CD4-positive, alpha-beta memory T cell (primary cell): Measurements from ENCODE around the gene CCNF. TPM values are rescaled to one million over a fixed set of nuclear protein-coding genes. Genes with fewer than 3 reads are reported as not detected.

Experiments
- CTCF ChIA-PET: fragments of 350-600 bp; sonication (Branson Sonifier 250); formaldehyde crosslinking; loops from one replicate; lab custom pipeline; 2021; ENCODE audit warnings: inconsistent platforms; ENCODE audit not compliant: partially characterized antibody; lab: Charles Lee
- POLR2A ChIA-PET: fragments of 350-600 bp; sonication (Branson Sonifier 250); formaldehyde crosslinking; loops from one replicate; lab custom pipeline; 2021; ENCODE audit not compliant: partially characterized antibody; lab: Charles Lee
- DNase-seq, 5 donors: peaks; one replicate each; pipeline versions ENCODE4 v3.0.0 to v3.0.0-alpha.2; 2020 to 2022; ENCODE audit warnings: mixed read lengths in 1 of 5
- H3K27ac ChIP-seq: one replicate; pipeline ENCODE4 v1.7.0; 2013; ENCODE audit warnings: low read depth, low read length
- H3K27me3 ChIP-seq: 2 replicates; pipeline ENCODE4 v1.7.0; 2013; ENCODE audit warnings: mild to moderate bottlenecking, low read length, moderate library complexity; ENCODE audit not compliant: insufficient read depth
- H3K36me3 ChIP-seq: 2 replicates; pipeline ENCODE4 v1.7.0; 2013; ENCODE audit warnings: mild to moderate bottlenecking, low read length, moderate library complexity; ENCODE audit not compliant: insufficient read depth
- H3K4me1 ChIP-seq: 2 replicates; pipeline ENCODE4 v1.7.0; 2013; ENCODE audit warnings: mild to moderate bottlenecking, low read length, moderate library complexity; ENCODE audit not compliant: insufficient read depth
- H3K4me3 ChIP-seq, 2 donors: one replicate each; pipeline ENCODE4 v1.7.0; 2013; ENCODE audit warnings: low read length in 2 of 2, mild to moderate bottlenecking in 1 of 2
- H3K9me3 ChIP-seq, 2 donors: one replicate each; pipeline ENCODE4 v1.7.0; 2013; ENCODE audit warnings: low read length in 2 of 2, control low read depth in 1 of 2; ENCODE audit not compliant: control insufficient read depth in 1 of 2
- H3K27ac Mint-ChIP-seq, 7 donors: one replicate each; pipeline ENCODE4 v1.8.0; 2020 to 2021; ENCODE audit warnings: mixed read lengths in 7 of 7, mild to moderate bottlenecking in 6 of 7, inconsistent platforms in 3 of 7, moderate library complexity in 3 of 7
- H3K27me3 Mint-ChIP-seq, 2 donors: one replicate each; pipeline ENCODE4 v1.8.0; 2020 to 2021; ENCODE audit warnings: mixed read lengths in 2 of 2
- H3K36me3 Mint-ChIP-seq, 2 donors: one replicate each; pipeline ENCODE4 v1.8.0; 2020 to 2021; ENCODE audit warnings: mixed read lengths in 2 of 2, inconsistent platforms in 1 of 2, mild to moderate bottlenecking in 1 of 2
- H3K4me1 Mint-ChIP-seq, 4 donors: one replicate each; pipeline ENCODE4 v1.8.0; 2020 to 2021; ENCODE audit warnings: mixed read lengths in 4 of 4, mild to moderate bottlenecking in 1 of 4
- H3K4me3 Mint-ChIP-seq, 8 donors: one replicate each; pipeline ENCODE4 v1.8.0; 2020 to 2021; ENCODE audit warnings: mixed read lengths in 8 of 8, mild to moderate bottlenecking in 7 of 8, moderate library complexity in 6 of 8, inconsistent platforms in 3 of 8
- H3K9me3 Mint-ChIP-seq, 8 donors: one replicate each; pipeline ENCODE4 v1.8.0; 2020 to 2021; ENCODE audit warnings: mixed read lengths in 8 of 8, mild to moderate bottlenecking in 5 of 8, inconsistent platforms in 3 of 8, moderate library complexity in 1 of 8
- intact Hi-C: fragments of 100-400 bp; cut with micrococcal nuclease; formaldehyde crosslinking; loops from one replicate; pipeline ENCODE4 v1.15.1; 2023
- polyA plus RNA-seq, 2 donors: library from polyadenylated mRNA; unstranded; fragments of 300-500 nt; fragmentation: Illumina TruSeq; gene quantifications; one replicate each; pipeline ENCODE4 v1.2.3, GENCODE V29; 2021
- total RNA-seq, 2 experiments: library from RNA; stranded (reverse); gene quantifications; one replicate each; pipeline ENCODE4 v1.2.3, GENCODE V29; 2021

The CCNF gene
- total and polyA plus RNA-seq, 4 experiments from 2014 or later = 1.6 to 4.7 (median 4.0) TPM

- CTCF ChIA-PET = no interaction called here
Observed at GRCh38 chr16:2462031-2462866, 33.0 kb downstream of the CCNF start.

DNA sequence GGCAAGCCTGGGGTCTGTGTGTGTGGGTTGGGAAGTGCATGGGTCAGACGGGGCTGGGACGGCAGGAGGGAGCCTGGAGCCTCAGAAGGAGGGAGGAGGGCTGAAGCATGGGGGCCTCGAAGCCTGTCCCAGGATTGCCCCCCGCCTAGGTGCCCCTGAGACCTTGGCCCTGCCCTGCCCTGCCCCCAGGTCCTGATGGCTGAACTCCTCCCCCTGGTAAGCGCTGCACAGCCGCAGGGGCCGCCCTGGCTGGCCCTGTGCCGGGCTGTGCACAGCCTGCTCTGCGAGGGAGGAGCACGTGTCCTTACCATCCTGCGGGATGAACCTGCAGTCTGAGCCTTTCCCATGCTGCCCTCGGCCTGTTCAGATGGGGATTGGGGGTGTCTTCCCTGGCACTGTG is 35.1 kb downstream of the CCNF start:
- H3K4me1 Mint-ChIP-seq = peaks cover 4 to 11% (median 5%) of the 10 kb centered on the region in 4 donors
- ChIA-PET CTCF (no interaction called here), POLR2A (no interaction called here)
- Histone ChIP-seq H3K4me1 (peaks cover 17% of the 10 kb centered on the region), H3K27ac (no peak overlapping the region), H3K36me3 (no peaks in the 10 kb centered on the region), H3K4me3 (no peak overlapping the region), H3K9me3 (no peaks in the 10 kb centered on the region), H3K27me3 (peaks cover 5% of the 10 kb centered on the region)
- no peak for DNase-seq
- intact Hi-C loops = no loop called here
- H3K9me3 Mint-ChIP-seq = no peaks in the 10 kb centered on the region
- H3K27me3 Mint-ChIP-seq = peaks cover 2 to 9% of the 10 kb centered on the region in 2 donors
- H3K36me3 Mint-ChIP-seq = peaks cover 0 to 3% of the 10 kb centered on the region in 2 donors
- no peak overlapping the region for H3K27ac Mint-ChIP-seq
- no peak overlapping the region for H3K4me3 Mint-ChIP-seq

More at GRCh38 chr16:2462031-2462866, 33.0 kb downstream of the CCNF start:
- Histone ChIP-seq H3K36me3 (no peaks in the 10 kb centered on the region), H3K4me1 (peaks cover 14% of the 10 kb centered on the region), H3K27ac (no peak overlapping the region), H3K27me3 (no peaks in the 10 kb centered on the region), H3K4me3 (no peak overlapping the region), H3K9me3 (no peaks in the 10 kb centered on the region)
- Mint-ChIP-seq H3K4me3 (no peak overlapping the region), H3K27ac (no peak overlapping the region), H3K27me3 (peaks cover 0 to 1% of the 10 kb centered on the region in 2 donors), H3K4me1 (peaks cover 5 to 8% (median 6%) of the 10 kb centered on the region in 4 donors), H3K9me3 (no peaks in the 10 kb centered on the region), H3K36me3 (peaks cover 0 to 3% of the 10 kb centered on the region in 2 donors)
- intact Hi-C loops = no loop called here
- POLR2A ChIA-PET = no interaction called here
- DNase-seq = peak in 1 of 5 donors; percentile 20

DNA sequence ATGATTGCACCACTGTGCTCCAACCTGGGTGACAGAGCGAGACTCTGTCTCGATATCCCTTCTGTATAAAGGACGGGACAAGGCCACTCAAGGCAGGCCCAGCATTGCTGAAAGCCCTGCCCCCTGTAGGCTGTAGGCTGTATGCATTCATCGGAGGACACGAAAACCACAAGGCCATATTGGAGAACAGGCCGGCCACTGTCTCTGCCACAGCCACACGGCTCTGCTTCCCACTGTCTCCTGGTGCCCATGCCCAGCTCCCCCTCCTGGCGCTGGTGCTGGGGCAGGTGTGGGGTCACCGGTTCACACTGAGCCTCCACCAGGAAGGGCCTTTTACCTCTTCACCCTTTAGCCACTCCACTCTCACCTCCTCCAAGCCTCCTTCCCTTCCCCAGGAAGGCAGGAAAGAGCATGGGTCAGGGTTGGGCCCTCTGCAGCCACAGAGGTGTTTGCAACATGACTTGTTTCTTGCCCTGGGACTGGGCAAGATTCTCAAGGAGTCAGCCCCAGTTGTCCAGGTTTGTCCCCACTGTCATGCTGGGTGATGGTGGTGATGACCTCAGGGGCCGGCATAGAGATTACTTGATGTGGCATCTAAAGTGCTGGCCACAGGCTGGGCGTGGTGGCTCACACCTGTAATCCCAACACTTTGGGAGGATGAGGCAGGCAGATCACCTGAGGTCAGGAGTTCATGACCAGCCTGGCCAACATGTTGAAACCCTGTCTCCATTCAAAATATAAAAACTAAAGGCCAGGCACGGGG is 36.6 kb downstream of the CCNF start:
- ChIA-PET CTCF (no interaction called here), POLR2A (no interaction called here)
- Histone ChIP-seq H3K9me3 (no peaks in the 10 kb centered on the region), H3K27me3 (peaks cover 18% of the 10 kb centered on the region), H3K4me3 (no peak overlapping the region), H3K36me3 (no peaks in the 10 kb centered on the region), H3K27ac (no peak overlapping the region), H3K4me1 (peaks cover 8% of the 10 kb centered on the region)
- DNase-seq = peak in 1 of 5 donors; percentile 7
- H3K27me3 Mint-ChIP-seq = peaks cover 13 to 14% of the 10 kb centered on the region in 2 donors
- H3K27ac Mint-ChIP-seq = no peak overlapping the region
- no peak overlapping the region for H3K4me3 Mint-ChIP-seq
- H3K9me3 Mint-ChIP-seq = no peaks in the 10 kb centered on the region
- intact Hi-C loops = no loop called here
- H3K4me1 Mint-ChIP-seq = peaks cover 0 to 11% (median 2%) of the 10 kb centered on the region in 4 donors
- no peaks in the 10 kb centered on the region for H3K36me3 Mint-ChIP-seq

DNA sequence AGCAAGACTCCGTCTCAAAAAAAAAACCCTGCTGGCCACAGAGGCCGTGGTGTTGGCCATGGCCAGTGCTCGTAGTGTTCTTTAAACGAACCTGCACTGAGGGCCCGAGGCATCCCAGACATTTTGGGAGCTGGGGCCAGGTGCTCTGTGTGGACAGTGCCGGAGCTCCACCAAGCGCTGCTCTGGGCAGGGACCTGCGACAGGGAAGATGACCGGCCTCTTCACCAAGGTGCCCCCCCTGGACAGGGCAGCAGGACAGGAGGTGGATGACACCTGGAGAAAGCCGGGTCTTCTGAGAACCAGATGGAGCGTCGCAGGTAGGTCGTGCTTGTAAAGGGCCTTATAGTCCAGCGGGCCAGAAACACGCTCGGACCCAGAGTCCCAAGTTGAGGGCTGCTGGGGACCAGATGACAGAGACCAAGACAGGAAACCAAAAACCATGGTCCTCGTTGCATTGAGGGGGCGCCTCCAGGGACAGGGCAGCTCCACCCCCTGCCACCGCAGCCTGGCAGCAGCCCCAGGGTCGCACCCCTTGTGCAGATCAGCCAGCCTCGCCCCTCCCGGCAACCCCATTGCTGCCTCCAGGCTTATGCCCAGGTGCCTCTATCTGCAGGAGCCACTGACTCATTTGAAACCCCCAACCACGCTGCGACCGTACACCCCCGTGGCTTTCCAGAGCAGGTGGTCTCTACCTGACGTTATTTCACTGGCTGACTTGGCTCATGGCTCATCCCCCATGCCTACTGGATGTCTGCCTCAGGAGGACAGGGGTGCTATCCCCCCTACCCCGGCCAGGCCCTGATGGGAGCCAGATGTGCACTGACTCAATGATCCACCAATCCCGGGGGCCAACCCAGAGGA is 37.6 kb downstream of the CCNF start:
- Mint-ChIP-seq H3K4me1 (peaks cover 0 to 11% (median 2%) of the 10 kb centered on the region in 4 donors), H3K27me3 (peaks cover 13 to 14% of the 10 kb centered on the region in 2 donors), H3K9me3 (no peaks in the 10 kb centered on the region), H3K36me3 (no peaks in the 10 kb centered on the region), H3K27ac (peak overlapping the region in 1 of 7 donors; percentile 43), H3K4me3 (peak overlapping the region in 3 of 8 donors; percentile 13 to 41 (median 39))
- intact Hi-C loops = no loop called here
- DNase-seq = no peak
- CTCF ChIA-PET = no interaction called here
- POLR2A ChIA-PET = no interaction called here
- Histone ChIP-seq H3K27me3 (peaks cover 20% of the 10 kb centered on the region), H3K4me1 (peaks cover 14% of the 10 kb centered on the region), H3K9me3 (no peaks in the 10 kb centered on the region), H3K4me3 (no peak overlapping the region), H3K27ac (no peak overlapping the region), H3K36me3 (no peaks in the 10 kb centered on the region)

GRCh38 chr16:2467528-2468232 is 38.4 kb downstream of the CCNF start:
- Mint-ChIP-seq H3K4me3 (peak overlapping the region in 2 of 8 donors; percentile 39 to 41), H3K9me3 (no peaks in the 10 kb centered on the region), H3K27ac (no peak overlapping the region), H3K27me3 (peaks cover 13 to 14% of the 10 kb centered on the region in 2 donors), H3K36me3 (no peaks in the 10 kb centered on the region), H3K4me1 (peaks cover 0 to 11% (median 2%) of the 10 kb centered on the region in 4 donors)
- peaks cover 16% of the 10 kb centered on the region for H3K4me1 ChIP-seq
- H3K36me3 ChIP-seq = no peaks in the 10 kb centered on the region
- ChIA-PET CTCF (no interaction called here), POLR2A (no interaction called here)
- H3K4me3 ChIP-seq = no peak overlapping the region
- H3K27ac ChIP-seq = no peak overlapping the region
- peaks cover 28% of the 10 kb centered on the region for H3K27me3 ChIP-seq
- intact Hi-C loops = no loop called here
- no peaks in the 10 kb centered on the region for H3K9me3 ChIP-seq
- DNase-seq = peak in 1 of 5 donors; percentile 37

- H3K4me3 Mint-ChIP-seq = peak overlapping the region in 4 of 8 donors; percentile 36 to 72 (median 47)
- peaks cover 16 to 17% of the 10 kb centered on the region in 2 donors for H3K27me3 Mint-ChIP-seq
- H3K36me3 Mint-ChIP-seq = no peaks in the 10 kb centered on the region
- H3K4me1 Mint-ChIP-seq = peaks cover 0 to 16% (median 4%) of the 10 kb centered on the region in 4 donors
- H3K27me3 ChIP-seq = peaks cover 29% of the 10 kb centered on the region
- CTCF ChIA-PET = no interaction called here
- DNase-seq = peak in 1 of 5 donors; percentile 56
- H3K9me3 ChIP-seq = no peaks in the 10 kb centered on the region
- intact Hi-C loops = no loop called here
- H3K27ac Mint-ChIP-seq = no peak overlapping the region
- no peak overlapping the region for H3K4me3 ChIP-seq
- H3K27ac ChIP-seq = no peak overlapping the region
- POLR2A ChIA-PET = interaction anchor here (1.0 kb wide), 1 partner anchor 9 kb away, joined by 3 read pairs; the partner anchor contains the start of gene TEDC2
- no peaks in the 10 kb centered on the region for H3K36me3 ChIP-seq
- H3K9me3 Mint-ChIP-seq = no peaks in the 10 kb centered on the region
- peaks cover 22% of the 10 kb centered on the region for H3K4me1 ChIP-seq
Observed at GRCh38 chr16:2468233-2468724, 39.0 kb downstream of the CCNF start.
